Neural cell (in vitro differentiated cells): ENCODE results near the gene DNM3. TPM values are rescaled to one million over a fixed set of nuclear protein-coding genes. Genes with fewer than 3 reads are reported as not detected.

Experiments used
- H2AFZ ChIP-seq: fragments of 200-600, 300-800 bp; sonication (generic), shearing (Covaris generic); 2 replicates; pipeline ENCODE4 v1.6.0; 2014; ENCODE audit warnings: low read depth, mild to moderate bottlenecking, antibody characterized with exemption, low read length, moderate library complexity
- H3F3A ChIP-seq: fragments of 200-600 bp; shearing (Covaris generic); 2 replicates; pipeline ENCODE4 v1.6.1; 2016; ENCODE audit warnings: mild to moderate bottlenecking, moderate library complexity, mixed read lengths, antibody characterized with exemption, low read length; ENCODE audit not compliant: insufficient read depth, poor library complexity, severe bottlenecking
- H3K27ac ChIP-seq: fragments of 200-600, 300-800 bp; sonication (generic), shearing (Covaris generic); 2 replicates; pipeline ENCODE4 v1.5.1; 2014; ENCODE audit warnings: mild to moderate bottlenecking, low read length, moderate library complexity
- H3K27me3 ChIP-seq: fragments of 300-800, 200-600 bp; sonication (generic), shearing (Covaris generic); 2 replicates; pipeline ENCODE4 v1.6.0; 2014; ENCODE audit warnings: mild to moderate bottlenecking, low read depth, low read length, moderate library complexity; ENCODE audit not compliant: insufficient read depth
- H3K36me3 ChIP-seq: fragments of 300-800, 200-600 bp; sonication (generic), shearing (Covaris generic); 2 replicates; pipeline ENCODE4 v1.5.1; 2014; ENCODE audit warnings: mild to moderate bottlenecking, antibody characterized with exemption, low read length, moderate library complexity; ENCODE audit not compliant: insufficient read depth
- H3K4me2 ChIP-seq: fragments of 300-800, 200-600 bp; sonication (generic), shearing (Covaris generic); 2 replicates; pipeline ENCODE4 v1.6.0; 2014; ENCODE audit warnings: mild to moderate bottlenecking, low read length
- H3K4me3 ChIP-seq: fragments of 300-800, 200-600 bp; sonication (generic), shearing (Covaris generic); 2 replicates; pipeline ENCODE4 v1.5.1; 2014; ENCODE audit warnings: mild to moderate bottlenecking, low read length, moderate library complexity
- H3K79me2 ChIP-seq: fragments of 200-600 bp; shearing (Covaris generic); replicated peaks from 2 replicates; pipeline ENCODE4 v1.6.0; 2014; ENCODE audit warnings: mild to moderate bottlenecking, low read length, moderate library complexity; ENCODE audit not compliant: insufficient read depth
- H3K9ac ChIP-seq: fragments of 300-800, 200-600 bp; sonication (generic), shearing (Covaris generic); 2 replicates; pipeline ENCODE4 v1.6.1; 2016; ENCODE audit warnings: mild to moderate bottlenecking, low read length, mixed read lengths
- H3K9me2 ChIP-seq: fragments of 200-600 bp; shearing (Covaris generic); 2 replicates; pipeline ENCODE4 v1.6.1; 2016; ENCODE audit warnings: mild to moderate bottlenecking, low read length, mixed read lengths; ENCODE audit not compliant: insufficient read depth
- H3K9me3 ChIP-seq: fragments of 200-600, 300-800 bp; sonication (generic), shearing (Covaris generic); 2 replicates; pipeline ENCODE4 v1.6.1; 2016; ENCODE audit warnings: mild to moderate bottlenecking, mixed run types, low read length, moderate library complexity, mixed read lengths
- H4K20me1 ChIP-seq: fragments of 200-600 bp; shearing (Covaris generic); 2 replicates; pipeline ENCODE4 v1.6.1; 2016; ENCODE audit warnings: mild to moderate bottlenecking, mixed run types; ENCODE audit not compliant: insufficient read depth
- CTCF ChIP-seq: fragments of 450-650 bp; IDR thresholded peaks from 2 replicates; pipeline ENCODE4 v1.5.1; 2014; ENCODE audit warnings: antibody characterized with exemption, mild to moderate bottlenecking, moderate library complexity; ENCODE audit not compliant: poor library complexity, severe bottlenecking
- EP300 ChIP-seq: fragments of 450-650 bp; conservative IDR thresholded peaks from 2 replicates; pipeline ENCODE4 v1.6.1; 2014; ENCODE audit warnings: antibody characterized with exemption, mild to moderate bottlenecking, moderate library complexity; ENCODE audit not compliant: poor library complexity, severe bottlenecking
- EZH2 ChIP-seq: fragments of 200-600, 300-800 bp; shearing (Covaris generic), sonication (generic); IDR thresholded peaks from 2 replicates; pipeline ENCODE4 v1.6.1; 2014; ENCODE audit warnings: antibody characterized with exemption, low read length, borderline replicate concordance, mild to moderate bottlenecking; ENCODE audit not compliant: insufficient read depth, poor library complexity, severe bottlenecking
- MXI1 ChIP-seq: fragments of 450-650 bp; conservative IDR thresholded peaks from 2 replicates; pipeline ENCODE4 v1.6.1; 2014; ENCODE audit warnings: antibody characterized with exemption, mild to moderate bottlenecking; ENCODE audit not compliant: poor library complexity, severe bottlenecking
- POLR2AphosphoS5 ChIP-seq: IDR thresholded peaks from 2 replicates; pipeline ENCODE4 v1.6.1; 2012
- RAD21 ChIP-seq: fragments of 450-650 bp; conservative IDR thresholded peaks from 2 replicates; pipeline ENCODE4 v1.6.1; 2014; ENCODE audit warnings: antibody characterized with exemption, mild to moderate bottlenecking, moderate library complexity
- REST ChIP-seq: IDR thresholded peaks from 2 replicates; pipeline ENCODE4 v1.6.1; 2012; ENCODE audit warnings: borderline replicate concordance
- SMC3 ChIP-seq: fragments of 450-650 bp; conservative IDR thresholded peaks from 2 replicates; pipeline ENCODE4 v1.6.1; 2014; ENCODE audit warnings: antibody characterized with exemption, mild to moderate bottlenecking, moderate library complexity; ENCODE audit not compliant: poor library complexity
- TAF1 ChIP-seq: IDR thresholded peaks from 2 replicates; pipeline ENCODE4 v1.6.1; 2012; ENCODE audit warnings: low read depth
- polyA plus RNA-seq: library from polyadenylated mRNA; depleted of rRNA; stranded (reverse); fragments of >200 nt; gene quantifications from 2 replicates; pipeline ENCODE4 v1.2.3, GENCODE V29; 2014

Gene DNM3
- polyA plus RNA-seq, 1 donor from 2014 or later = 37.1 TPM

GRCh38 chr1:171793636-171794035 lies 47.7 kb upstream of the DNM3 start:
- no peak for TF ChIP-seq RAD21
- TF ChIP-seq REST = no peak
- no peak for TF ChIP-seq EZH2
- TF ChIP-seq EP300 = no peak
- no peak for TF ChIP-seq POLR2AphosphoS5
- TF ChIP-seq SMC3 = no peak
- TF ChIP-seq MXI1 = no peak
- no peak for TF ChIP-seq TAF1
- no peak for TF ChIP-seq CTCF
- H3K4me2 ChIP-seq = no peak overlapping the region
- no peaks in the 10 kb centered on the region for H3K9me3 ChIP-seq
- no peak overlapping the region for H3K27ac ChIP-seq
- no peak overlapping the region for H2AFZ ChIP-seq
- no peaks in the 10 kb centered on the region for H3K27me3 ChIP-seq
- no peak overlapping the region for H3K4me3 ChIP-seq
- no peaks in the 10 kb centered on the region for H4K20me1 ChIP-seq
- no peaks in the 10 kb centered on the region for H3F3A ChIP-seq
- no peaks in the 10 kb centered on the region for H3K36me3 ChIP-seq
- no peaks in the 10 kb centered on the region for H3K79me2 ChIP-seq
- no peak overlapping the region for H3K9ac ChIP-seq
- no peaks in the 10 kb centered on the region for H3K9me2 ChIP-seq

- Histone ChIP-seq H3K4me2 (no peak overlapping the region), H2AFZ (no peak overlapping the region), H3K9ac (no peak overlapping the region), H4K20me1 (no peaks in the 10 kb centered on the region), H3F3A (no peaks in the 10 kb centered on the region), H3K27me3 (no peaks in the 10 kb centered on the region), H3K36me3 (no peaks in the 10 kb centered on the region), H3K9me2 (no peaks in the 10 kb centered on the region), H3K79me2 (no peaks in the 10 kb centered on the region), H3K9me3 (no peaks in the 10 kb centered on the region), H3K4me3 (no peak overlapping the region), H3K27ac (no peak overlapping the region)
- TF ChIP-seq SMC3 = no peak
These were observed 47.2 kb upstream of the DNM3 start for GRCh38 chr1:171794085-171794484.

GRCh38 chr1:171796592-171796991 lies 44.7 kb upstream of the DNM3 start:
- no peaks in the 10 kb centered on the region for H3K27me3 ChIP-seq

More at GRCh38 chr1:171796592-171796991, 44.7 kb upstream of the DNM3 start:
- Histone ChIP-seq H3K27ac (no peak overlapping the region), H3K79me2 (no peaks in the 10 kb centered on the region), H4K20me1 (no peaks in the 10 kb centered on the region), H3F3A (no peaks in the 10 kb centered on the region), H3K9me2 (no peaks in the 10 kb centered on the region), H3K4me3 (no peak overlapping the region), H2AFZ (no peak overlapping the region), H3K9me3 (no peaks in the 10 kb centered on the region), H3K4me2 (no peak overlapping the region), H3K36me3 (no peaks in the 10 kb centered on the region), H3K9ac (no peak overlapping the region)
- TF ChIP-seq EP300 (no peak), SMC3 (no peak), REST (no peak), RAD21 (no peak), EZH2 (no peak), POLR2AphosphoS5 (no peak), CTCF (no peak), MXI1 (no peak), TAF1 (no peak)
